ENCODE data around the gene JAG2.

The JAG2 gene

DNA sequence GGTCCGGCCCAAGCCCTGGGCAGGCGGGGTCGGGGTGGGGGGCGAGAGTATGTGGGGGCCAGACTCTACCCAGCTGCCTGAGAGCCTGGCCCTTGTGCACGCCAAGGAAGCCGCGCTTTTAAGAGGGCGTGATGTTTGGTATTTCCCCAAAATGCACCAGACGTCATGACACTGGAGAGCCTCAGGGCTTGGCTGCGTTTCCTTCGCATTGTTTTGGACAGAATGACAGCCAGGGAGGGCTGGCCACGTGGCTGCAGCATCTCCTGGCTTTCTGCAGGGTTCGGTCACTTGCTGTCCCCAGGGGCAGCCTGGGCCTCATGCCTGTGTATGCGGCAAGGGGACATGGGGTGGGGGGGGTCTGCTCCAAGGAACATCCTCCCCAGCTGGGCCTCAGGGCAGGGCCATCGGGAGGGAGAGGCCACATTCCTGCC is 28.6 kb upstream of the JAG2 start:
- H3K4me3 ChIP-seq (ENCODE audit: insufficient read depth, low read length, poor library complexity, severe bottlenecking) = no peak overlapping the region

DNA sequence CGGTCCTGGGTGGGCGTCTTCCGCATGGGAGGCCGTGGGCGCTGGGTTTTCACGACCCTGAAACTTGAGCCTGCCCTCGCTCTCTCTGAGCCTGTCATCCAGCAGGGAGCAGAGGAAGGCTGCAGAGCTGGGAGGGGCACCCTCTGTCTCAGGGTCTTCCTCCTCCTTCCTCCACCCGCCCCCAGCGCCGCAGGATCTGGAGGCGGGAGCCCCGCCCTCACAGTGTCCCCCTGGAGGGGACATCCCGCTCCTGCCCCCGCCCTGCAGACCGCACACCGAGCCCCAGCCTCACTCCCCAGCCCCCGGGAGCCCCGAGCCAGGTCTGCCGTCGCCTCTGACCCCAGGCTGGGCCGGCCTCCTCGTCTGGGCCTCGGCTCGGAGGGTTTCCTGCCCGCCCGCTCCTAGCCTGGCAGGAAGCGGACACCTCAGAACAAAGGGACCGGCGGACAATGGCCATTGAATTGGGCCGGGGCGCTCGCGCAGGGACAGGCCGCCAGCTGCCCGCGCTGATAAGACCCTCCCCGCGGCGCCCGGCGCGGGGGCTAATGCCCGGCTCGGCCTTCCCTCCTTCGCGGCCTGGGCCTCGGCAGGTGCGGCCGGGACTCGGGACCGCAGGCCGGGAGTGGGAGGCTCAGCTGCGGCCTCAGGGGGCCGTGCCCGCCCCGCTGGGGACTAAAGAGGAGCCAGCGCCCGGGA is 27.8 kb upstream of the JAG2 start:
- Histone ChIP-seq H3F3A (ENCODE audit: insufficient read depth) (no peaks in the 10 kb centered on the region), H2AFZ (ENCODE audit: low read depth, low read length, severe bottlenecking) (no peak overlapping the region), H3K79me2 (ENCODE audit: insufficient read depth, low read length) (no peaks in the 10 kb centered on the region), H4K20me1 (ENCODE audit: low read depth, low read length) (no peaks in the 10 kb centered on the region), H3K36me3 (ENCODE audit: low read length) (no peaks in the 10 kb centered on the region), H3K27me3 (ENCODE audit: low read length) (no peaks in the 10 kb centered on the region), H3K9me2 (replicated peaks; ENCODE audit: insufficient read depth, low read length) (no peaks in the 10 kb centered on the region), H3K4me2 (ENCODE audit: low read depth, low read length, poor library complexity, severe bottlenecking) (no peak overlapping the region), H3K9me3 (ENCODE audit: insufficient read depth, low read length) (no peaks in the 10 kb centered on the region), H3K9ac (ENCODE audit: low read length) (no peak overlapping the region), H3K4me3 (ENCODE audit: insufficient read depth, low read length, poor library complexity, severe bottlenecking) (no peak overlapping the region), H3K27ac (ENCODE audit: low read depth, low read length) (no peak overlapping the region)
- TF ChIP-seq EZH2phosphoT487 (conservative IDR thresholded peaks at IDR 0.05; ENCODE audit: low read length) = no peak

More for the DNA sequence above, 28.6 kb upstream of the JAG2 start:
- Histone ChIP-seq H3F3A (ENCODE audit: insufficient read depth) (no peaks in the 10 kb centered on the region), H2AFZ (ENCODE audit: low read depth, low read length, severe bottlenecking) (no peak overlapping the region), H3K79me2 (ENCODE audit: insufficient read depth, low read length) (no peaks in the 10 kb centered on the region), H3K27me3 (ENCODE audit: low read length) (no peaks in the 10 kb centered on the region), H4K20me1 (ENCODE audit: low read depth, low read length) (no peaks in the 10 kb centered on the region), H3K27ac (ENCODE audit: low read depth, low read length) (no peak overlapping the region), H3K9me3 (ENCODE audit: insufficient read depth, low read length) (no peaks in the 10 kb centered on the region), H3K4me2 (ENCODE audit: low read depth, low read length, poor library complexity, severe bottlenecking) (no peak overlapping the region), H3K9ac (ENCODE audit: low read length) (no peak overlapping the region), H3K36me3 (ENCODE audit: low read length) (no peaks in the 10 kb centered on the region), H3K9me2 (replicated peaks; ENCODE audit: insufficient read depth, low read length) (no peaks in the 10 kb centered on the region)
- TF ChIP-seq, protein P1, sequence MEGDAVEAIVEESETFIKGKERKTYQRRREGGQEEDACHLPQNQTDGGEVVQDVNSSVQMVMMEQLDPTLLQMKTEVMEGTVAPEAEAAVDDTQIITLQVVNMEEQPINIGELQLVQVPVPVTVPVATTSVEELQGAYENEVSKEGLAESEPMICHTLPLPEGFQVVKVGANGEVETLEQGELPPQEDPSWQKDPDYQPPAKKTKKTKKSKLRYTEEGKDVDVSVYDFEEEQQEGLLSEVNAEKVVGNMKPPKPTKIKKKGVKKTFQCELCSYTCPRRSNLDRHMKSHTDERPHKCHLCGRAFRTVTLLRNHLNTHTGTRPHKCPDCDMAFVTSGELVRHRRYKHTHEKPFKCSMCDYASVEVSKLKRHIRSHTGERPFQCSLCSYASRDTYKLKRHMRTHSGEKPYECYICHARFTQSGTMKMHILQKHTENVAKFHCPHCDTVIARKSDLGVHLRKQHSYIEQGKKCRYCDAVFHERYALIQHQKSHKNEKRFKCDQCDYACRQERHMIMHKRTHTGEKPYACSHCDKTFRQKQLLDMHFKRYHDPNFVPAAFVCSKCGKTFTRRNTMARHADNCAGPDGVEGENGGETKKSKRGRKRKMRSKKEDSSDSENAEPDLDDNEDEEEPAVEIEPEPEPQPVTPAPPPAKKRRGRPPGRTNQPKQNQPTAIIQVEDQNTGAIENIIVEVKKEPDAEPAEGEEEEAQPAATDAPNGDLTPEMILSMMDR (IDR thresholded peaks at IDR 0.05; ENCODE audit: insufficient read depth, low read length, poor library complexity, severe bottlenecking) = no peak
- TF ChIP-seq EZH2phosphoT487 (conservative IDR thresholded peaks at IDR 0.05; ENCODE audit: low read length) = no peak

DNA sequence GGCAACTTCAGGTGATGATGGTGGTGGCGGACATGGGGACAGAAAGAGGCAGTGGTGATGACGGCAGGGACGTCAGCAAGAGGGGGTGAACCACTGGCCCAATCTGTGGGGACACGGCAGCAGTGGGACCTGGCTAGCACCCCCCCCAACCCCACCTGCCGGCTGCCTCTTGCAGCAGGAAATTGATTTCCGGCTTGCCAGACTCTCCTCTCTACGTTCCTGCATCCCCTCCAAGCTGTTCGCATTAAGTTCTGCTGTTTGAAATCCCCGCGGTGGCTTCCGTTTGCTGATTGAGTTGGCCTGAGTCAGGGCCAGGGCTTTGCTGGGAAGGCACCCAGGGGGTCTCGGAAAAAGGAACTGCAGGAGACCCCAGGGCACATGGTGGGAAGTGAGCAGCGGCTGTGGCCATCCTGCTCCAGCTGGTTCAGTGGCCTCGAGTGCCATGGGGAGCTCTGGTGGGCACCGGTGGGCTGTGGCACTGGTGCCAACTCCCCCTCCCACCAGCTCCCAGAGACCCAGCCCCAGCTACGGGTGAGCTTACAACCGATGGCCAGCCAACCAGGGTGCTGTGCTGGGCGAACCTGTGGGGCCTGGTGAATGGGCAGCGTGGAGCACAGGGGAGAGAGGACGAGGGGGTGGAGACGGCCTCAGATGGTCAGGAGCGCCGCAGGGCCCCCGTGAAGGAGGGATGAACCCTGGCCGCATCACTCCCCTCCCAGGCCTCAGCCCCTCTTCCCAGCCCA is 27.1 kb upstream of the JAG2 start:
- Histone ChIP-seq H3F3A (ENCODE audit: insufficient read depth) (no peaks in the 10 kb centered on the region), H3K9me2 (replicated peaks; ENCODE audit: insufficient read depth, low read length) (no peaks in the 10 kb centered on the region), H2AFZ (ENCODE audit: low read depth, low read length, severe bottlenecking) (no peak overlapping the region), H4K20me1 (ENCODE audit: low read depth, low read length) (no peaks in the 10 kb centered on the region), H3K36me3 (ENCODE audit: low read length) (no peaks in the 10 kb centered on the region), H3K9ac (ENCODE audit: low read length) (no peak overlapping the region), H3K27me3 (ENCODE audit: low read length) (no peaks in the 10 kb centered on the region), H3K9me3 (ENCODE audit: insufficient read depth, low read length) (no peaks in the 10 kb centered on the region), H3K4me3 (ENCODE audit: insufficient read depth, low read length, poor library complexity, severe bottlenecking) (no peak overlapping the region), H3K79me2 (ENCODE audit: insufficient read depth, low read length) (no peaks in the 10 kb centered on the region), H3K4me2 (ENCODE audit: low read depth, low read length, poor library complexity, severe bottlenecking) (no peak overlapping the region), H3K27ac (ENCODE audit: low read depth, low read length) (no peak overlapping the region)
- no peak for TF ChIP-seq EZH2phosphoT487 (conservative IDR thresholded peaks at IDR 0.05; ENCODE audit: low read length)
- TF ChIP-seq, protein P1 (IDR thresholded peaks at IDR 0.05; ENCODE audit: insufficient read depth, low read length, poor library complexity, severe bottlenecking) = no peak

DNA sequence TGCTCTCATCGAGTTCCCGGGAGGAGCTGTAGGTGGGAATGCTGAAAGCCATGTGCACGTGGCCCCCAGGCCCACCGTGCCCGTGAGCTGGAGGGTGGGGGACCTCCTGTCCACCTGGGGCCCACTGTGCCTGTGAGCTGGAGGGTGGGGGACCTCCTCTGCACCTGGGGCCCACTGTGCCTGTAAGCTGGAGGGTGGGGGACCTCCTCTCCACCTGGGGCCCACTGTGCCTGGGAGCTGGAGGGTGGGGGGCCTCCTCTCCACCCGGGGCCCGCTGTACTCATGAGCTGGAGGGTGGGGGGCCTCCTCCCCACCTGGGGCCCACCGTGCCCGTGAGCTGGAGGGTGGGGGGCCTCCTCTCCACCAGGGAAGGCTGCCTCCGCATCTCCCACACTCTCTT is 26.5 kb upstream of the JAG2 start:
- Histone ChIP-seq H3K4me2 (ENCODE audit: low read depth, low read length, poor library complexity, severe bottlenecking) (no peak overlapping the region), H3K4me3 (ENCODE audit: insufficient read depth, low read length, poor library complexity, severe bottlenecking) (no peak overlapping the region)
- TF ChIP-seq, protein P1 (IDR thresholded peaks at IDR 0.05; ENCODE audit: insufficient read depth, low read length, poor library complexity, severe bottlenecking) = no peak
- no peak for TF ChIP-seq EZH2phosphoT487 (conservative IDR thresholded peaks at IDR 0.05; ENCODE audit: low read length)

More for the DNA sequence above, 26.5 kb upstream of the JAG2 start:
- no peaks in the 10 kb centered on the region for H3K27me3 ChIP-seq (ENCODE audit: low read length)
- H3K9me2 ChIP-seq (replicated peaks; ENCODE audit: insufficient read depth, low read length) = no peaks in the 10 kb centered on the region
- no peaks in the 10 kb centered on the region for H3K9me3 ChIP-seq (ENCODE audit: insufficient read depth, low read length)
- H3K9ac ChIP-seq (ENCODE audit: low read length) = no peak overlapping the region
- no peak overlapping the region for H2AFZ ChIP-seq (ENCODE audit: low read depth, low read length, severe bottlenecking)
- no peaks in the 10 kb centered on the region for H4K20me1 ChIP-seq (ENCODE audit: low read depth, low read length)
- H3K36me3 ChIP-seq (ENCODE audit: low read length) = no peaks in the 10 kb centered on the region
- no peaks in the 10 kb centered on the region for H3K79me2 ChIP-seq (ENCODE audit: insufficient read depth, low read length)
- no peaks in the 10 kb centered on the region for H3F3A ChIP-seq (ENCODE audit: insufficient read depth)
- no peak overlapping the region for H3K27ac ChIP-seq (ENCODE audit: low read depth, low read length)
